IPS DF 4.7 (cell line): ENCODE data around the gene CACNA2D1.

ENCODE experiments used
- DNase-seq: peaks from one replicate; pipeline ENCODE4 v3.0.0-alpha.2; 2013; ENCODE audit warnings: low spot score; ENCODE audit errors: extremely low read depth

CACNA2D1 gene

DNA sequence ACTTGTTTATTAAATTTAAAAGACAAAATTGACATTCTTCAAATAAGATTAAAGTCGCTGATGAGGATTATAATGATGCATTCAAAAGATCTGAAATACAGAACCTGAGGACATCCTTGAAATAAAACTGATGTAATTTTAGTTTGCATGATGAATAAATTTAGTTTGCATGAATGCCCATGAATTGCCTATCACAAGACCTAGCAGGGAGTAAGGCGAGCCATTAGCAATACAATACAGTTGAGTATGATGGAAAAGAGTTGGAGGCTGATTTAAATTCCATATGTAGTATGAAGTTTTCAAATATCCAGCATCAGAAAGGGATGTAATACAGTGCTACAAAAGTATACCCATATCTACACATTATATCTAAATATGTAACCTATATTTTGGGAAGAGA, 321.3 kb downstream of the CACNA2D1 start:
- no peak for DNase-seq

DNA sequence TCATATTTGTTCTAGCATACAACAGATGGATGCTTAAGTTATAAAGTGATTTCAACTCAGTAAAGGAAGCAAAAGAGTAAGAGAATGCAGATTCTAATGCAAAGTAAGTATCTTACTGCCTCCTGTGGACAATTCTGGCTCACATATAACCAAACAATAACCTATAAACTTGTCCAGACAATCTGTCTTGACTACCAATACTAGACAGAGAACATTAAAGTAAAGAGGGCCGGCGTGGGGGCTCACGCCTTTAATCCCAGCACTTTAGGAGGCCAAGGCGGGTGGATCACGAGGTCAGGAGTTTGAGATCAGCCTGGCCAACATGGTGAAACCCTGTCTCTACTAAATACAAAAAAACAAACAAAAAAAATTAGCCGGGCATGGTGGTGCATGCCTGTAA, 329.3 kb downstream of the CACNA2D1 start:
- DNase-seq = no peak

DNA sequence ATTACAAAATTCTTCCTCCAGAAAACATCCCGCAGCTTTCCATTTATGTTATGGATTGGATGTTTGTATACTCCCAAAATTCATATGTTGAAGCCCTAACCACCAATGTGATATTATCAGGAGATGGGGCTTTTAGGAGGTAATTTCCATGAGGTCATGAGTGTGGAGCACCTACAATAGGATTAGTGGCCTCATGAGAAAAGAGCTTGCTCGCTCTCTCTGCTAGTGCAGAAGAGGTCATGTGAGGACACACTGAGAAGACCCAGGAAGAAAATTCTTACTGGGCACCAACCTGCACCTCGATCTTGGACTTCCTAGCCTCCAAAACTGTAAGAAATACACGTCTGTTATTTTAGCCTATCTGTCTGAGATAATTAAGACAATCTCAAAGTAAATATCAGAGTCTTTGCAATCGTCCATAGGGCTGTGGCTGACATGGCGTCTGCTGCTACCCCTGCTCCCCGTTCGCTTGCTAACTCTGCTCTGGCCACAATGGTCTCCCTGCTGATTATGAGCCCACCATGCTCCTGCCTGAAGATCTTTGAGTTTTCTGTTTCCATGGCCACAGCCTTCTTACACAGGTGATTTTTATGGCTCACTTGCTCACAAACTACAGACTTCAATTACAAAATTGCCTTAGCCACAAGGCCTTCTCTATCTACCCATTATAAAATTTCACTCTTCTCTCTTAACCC, 333.3 kb downstream of the CACNA2D1 start:
- DNase-seq = no peak

DNA sequence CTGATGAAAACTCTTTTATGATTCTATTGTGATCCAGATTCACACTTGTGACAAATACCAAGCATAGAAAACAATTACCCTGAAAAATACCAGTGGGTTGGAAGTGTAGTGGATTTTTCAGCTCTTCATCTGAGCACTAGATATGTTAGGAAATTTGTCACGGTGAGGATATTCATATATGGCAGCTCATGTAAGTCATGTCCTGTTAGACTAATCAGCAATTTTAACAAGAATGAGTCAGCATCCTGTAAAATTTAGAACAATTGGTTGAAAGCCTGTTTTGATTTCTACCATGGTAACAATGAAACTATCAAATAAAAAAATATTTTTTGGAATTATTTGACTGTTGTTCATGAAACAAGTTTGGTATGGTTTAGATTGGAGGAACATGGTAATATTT, 334.3 kb downstream of the CACNA2D1 start:
- DNase-seq = no peak

DNA sequence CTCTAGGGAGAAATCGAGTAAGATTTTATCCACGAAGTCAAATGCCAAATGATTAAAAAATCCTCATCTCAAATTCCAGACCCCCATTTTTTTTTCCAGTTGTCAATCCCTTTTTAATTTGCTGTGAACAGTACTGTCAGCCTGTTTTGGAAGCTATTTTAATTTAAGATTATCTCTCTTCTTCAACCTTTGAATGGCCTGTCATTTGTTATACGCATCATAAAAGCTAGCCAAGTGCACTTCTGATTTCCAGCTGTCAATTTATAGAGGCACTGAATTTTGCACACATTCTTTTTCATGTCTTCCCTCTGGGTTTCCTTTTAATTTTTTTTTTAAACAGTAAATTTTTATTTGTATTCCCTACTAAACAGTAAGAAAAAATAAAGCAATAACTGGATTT, 337.4 kb downstream of the CACNA2D1 start:
- no peak for DNase-seq

DNA sequence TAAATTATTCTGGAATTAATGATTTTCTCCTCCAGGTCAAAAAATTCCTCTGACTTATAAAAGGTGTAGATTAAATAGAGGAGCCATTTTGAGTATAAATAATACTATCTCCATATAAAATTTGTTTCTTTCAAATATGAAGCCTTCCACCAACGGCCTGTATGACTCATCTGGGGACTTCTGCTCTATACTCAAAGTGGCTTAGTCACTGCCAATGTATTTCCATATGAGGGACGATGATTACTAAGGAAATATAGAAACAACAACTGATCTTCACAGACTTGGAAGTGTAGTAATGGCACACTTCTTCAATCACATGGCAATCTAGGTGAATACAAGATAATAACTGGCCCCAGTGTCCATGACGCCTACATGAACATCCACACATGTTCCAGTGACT, 338.1 kb downstream of the CACNA2D1 start:
- DNase-seq = no peak

DNA sequence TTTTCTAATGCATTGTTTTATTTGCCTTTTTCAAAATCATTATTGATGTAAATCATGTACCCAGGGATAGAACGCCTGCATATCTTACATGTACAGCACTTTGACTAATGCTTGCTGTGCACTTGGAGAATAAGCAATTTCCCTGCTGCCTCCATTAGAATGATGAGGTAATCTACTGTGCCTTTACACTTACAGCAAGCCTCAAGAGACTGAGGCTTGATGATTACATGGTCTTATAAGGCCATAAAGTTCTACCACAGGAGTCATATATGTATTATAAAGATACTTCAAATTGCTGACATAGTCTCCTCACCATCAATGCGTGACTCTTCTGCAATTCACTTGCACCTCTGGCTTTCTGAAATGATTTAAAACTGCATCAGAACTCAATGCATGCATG, 345.2 kb downstream of the CACNA2D1 start:
- DNase-seq = no peak

DNA sequence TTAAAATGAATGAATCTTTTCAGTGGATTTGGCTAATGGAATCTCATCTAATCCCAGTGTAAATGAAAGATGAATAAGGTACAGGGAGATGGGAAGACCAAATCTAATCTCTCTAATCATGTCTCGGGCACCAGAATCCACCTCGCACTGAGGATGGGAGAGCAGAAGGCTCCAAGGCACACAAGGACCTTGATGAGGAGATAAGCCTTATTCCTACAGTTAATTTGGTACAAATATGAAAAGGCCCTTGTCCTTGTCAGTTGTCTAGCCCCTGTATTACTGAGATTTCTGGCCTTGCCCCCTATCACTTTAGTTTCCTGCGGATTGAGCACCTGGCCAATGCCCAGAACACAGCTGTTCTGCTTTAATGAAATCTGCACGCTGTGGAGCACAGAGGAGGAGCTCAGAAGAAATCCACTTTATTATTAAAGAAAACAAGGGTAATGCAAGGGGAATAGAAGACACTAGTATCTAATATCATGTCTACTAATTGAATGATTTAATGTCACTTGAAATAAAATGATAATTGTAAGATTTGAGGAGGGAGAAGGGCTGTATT, 352.4 kb downstream of the CACNA2D1 start:
- DNase-seq = no peak

DNA sequence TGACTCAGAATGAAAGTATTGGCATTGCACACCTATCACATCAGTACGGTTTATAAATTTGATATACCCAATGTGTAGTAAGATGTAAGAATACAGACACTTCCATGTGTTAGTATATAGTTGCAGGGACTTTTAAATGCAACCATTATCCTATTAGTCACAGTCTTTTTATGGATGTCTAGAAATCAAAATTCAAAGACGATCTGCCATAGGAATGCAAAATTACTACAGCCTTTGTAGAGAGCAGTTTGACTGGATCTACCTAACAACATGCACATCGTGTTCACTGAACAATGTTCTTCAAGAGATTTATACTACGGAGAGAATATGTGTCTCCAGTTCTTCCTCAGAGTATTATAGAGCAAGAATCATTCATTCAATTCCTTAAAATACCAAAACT, 356.5 kb downstream of the CACNA2D1 start:
- no peak for DNase-seq

DNA sequence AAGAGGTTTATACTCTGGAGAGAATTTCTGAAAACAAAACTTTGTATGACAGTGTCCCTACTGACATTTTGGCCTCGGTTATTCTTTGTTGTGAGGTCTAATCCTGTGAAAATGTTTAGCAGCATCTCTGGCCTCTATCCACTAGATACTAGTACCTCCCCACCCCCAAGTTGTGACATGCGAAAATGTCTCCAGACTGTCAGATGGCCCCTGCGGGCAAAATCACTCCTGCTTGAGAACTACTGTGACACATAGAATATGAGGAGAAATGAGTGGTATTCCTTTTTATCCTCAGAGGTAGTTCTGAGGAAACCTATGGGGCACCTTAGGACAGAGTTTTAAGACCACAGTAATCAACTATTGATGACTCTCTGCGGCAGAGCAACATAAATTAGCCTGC, 358.5 kb downstream of the CACNA2D1 start:
- no peak for DNase-seq

DNA sequence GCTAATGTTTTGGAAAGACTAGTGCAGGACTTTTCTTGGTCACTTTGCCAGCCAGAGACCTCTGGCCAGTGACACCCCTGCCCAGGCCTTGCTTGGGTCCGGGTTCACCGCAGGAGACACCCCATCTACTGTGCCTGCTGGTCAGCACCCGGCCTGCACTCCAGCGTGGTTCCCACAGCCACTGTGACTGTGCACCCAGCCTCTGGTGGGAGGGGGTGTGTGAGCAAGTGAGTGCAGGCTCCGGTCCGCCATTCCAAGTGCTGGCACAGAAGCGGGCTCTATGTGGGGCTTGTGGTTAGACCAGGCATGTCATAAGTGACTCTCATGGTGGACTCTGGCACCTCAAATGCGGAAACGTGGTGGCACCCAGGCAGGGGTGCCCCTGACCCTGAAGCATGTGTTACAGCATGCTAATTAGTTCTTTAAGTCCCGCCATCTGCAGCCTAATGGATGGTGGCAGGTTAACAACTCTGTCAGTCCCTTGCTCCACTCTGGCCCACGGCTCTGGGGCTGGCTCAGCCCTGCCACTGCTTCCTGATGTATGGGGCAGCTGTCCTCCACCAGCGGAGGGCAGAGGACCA, 361.8 kb downstream of the CACNA2D1 start:
- no peak for DNase-seq

DNA sequence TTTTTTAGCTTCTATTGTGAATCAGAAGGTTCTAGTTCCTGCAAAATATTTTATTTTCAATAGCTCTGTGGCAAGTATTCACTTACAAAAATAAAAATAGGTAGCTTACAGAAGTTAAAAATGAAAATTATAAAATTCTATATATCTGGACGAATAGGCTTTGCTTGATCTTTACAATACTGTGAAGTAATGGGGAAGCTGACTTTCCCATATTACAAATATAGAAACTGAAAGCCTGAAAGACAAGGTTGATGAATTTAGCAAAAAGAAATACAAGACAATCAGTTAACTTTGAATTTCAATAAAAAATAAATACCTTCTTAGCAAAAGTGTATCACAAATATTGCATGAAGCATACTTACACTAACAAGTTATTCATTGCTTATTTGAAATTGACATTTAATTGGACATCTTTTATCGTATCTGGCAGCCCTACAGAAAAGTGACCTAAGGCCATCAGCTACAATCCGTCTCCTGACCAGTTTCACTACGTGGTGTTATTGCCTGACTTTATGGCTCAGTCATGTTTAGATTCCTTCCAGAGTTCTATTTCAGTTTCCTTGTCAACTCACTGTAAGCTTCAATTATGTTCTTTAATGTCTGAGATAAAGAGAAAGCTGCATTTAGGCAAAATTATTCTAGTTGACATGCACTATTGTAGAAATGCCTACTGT, 363.2 kb downstream of the CACNA2D1 start:
- DNase-seq = no peak

DNA sequence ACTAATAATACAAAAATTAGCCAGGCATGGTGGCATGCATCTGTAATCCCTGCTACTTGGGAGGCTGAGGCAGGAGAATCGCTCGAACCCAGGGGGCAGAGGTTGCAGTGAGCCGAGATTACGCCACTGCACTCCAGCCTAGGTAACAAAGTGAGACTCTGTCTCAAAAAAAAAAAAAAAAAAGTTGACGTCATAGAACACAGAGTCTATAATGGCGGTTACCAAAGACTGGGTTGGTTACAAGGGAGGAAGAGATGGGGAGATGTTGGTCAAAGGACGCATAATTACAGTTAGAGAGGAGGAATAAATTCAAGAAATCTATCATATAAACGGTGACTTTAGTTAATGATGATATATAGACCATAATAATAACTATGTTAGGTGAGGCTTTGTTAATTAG, 364.1 kb downstream of the CACNA2D1 start:
- no peak for DNase-seq

DNA sequence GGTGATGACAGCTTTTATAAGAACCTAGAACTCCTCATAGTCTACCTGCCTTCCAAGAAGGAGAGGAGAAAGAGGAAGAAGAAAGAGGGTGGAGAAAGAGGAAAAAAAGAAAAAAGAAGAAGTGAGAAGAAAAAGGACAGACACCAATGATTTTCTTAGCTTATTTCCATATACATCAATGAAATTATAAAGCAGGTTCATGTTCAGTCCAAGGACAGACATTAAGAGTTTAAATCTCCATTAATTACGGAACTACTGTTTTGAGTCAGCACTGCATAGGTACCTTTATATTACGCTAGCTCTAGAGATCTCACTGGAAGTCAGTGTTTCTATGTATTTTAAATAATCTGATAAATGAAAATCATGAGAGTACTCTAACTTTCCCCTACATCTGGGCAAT, 364.8 kb downstream of the CACNA2D1 start:
- DNase-seq = no peak

DNA sequence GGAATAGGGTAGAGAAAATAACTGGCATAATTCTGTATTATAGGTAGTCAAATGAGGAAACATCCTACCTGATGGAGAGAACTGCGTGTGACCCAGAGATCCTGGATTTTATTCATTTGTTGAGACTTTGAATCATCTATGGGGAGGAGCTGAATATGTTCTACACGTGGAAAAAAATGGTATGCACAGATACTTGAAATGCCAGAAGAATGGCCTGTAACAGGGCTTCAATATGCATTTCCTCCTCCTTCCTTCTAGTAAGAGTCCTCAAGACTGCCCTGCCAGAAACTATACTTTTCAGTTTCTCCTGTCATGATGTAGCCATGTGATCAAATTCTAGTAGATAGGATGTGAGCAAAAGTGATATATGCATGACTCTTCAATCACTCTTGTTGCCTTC, 372.1 kb downstream of the CACNA2D1 start:
- no peak for DNase-seq

DNA sequence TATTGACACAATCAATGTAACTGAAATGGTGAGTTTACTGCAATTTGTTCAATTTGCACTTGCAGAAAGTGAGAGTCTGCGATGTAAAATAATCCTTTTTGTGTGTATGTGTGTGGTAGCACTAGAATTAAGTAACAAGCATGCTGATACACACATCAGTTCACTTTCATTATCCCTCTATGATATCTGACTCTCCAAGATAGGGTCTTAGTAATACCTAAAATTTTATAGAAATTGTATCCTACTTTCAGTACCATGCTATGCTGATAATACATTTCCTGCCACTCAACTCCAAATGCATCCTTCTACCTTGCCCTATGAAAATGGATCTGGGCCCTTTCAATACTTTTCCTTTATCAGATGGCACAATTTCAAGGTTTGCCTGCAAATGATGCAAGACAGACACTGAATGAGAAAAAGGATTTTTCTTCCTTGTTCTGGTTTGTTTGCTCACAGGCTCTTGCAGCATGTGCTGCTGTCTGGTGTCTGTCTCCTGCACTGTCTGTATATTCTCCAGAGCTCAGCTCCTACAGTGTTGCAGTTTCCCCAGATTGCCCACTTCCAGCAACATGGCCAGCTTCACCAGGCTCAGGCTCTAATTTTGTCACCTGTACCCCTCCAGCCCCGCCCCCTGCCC, 375.8 kb downstream of the CACNA2D1 start:
- DNase-seq = no peak

DNA sequence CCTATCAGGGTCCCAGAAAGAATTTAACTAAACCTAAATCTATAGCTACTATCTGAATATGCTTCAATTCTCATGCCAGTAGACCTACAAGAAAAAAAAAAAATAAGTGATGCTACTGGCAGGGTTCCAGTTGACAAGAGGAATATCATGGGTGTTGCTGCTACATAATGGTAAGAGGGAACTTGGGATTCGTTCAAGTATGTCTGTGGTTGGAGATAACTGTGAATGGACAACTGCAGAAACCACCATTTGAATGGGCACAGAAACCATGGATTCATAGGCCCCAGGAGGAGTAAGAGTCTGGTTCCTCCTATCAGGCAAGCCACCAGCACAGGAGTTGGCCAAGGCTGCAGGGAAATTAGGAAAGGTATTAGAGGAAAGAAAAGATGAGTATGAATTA, 386.1 kb downstream of the CACNA2D1 start:
- no peak for DNase-seq

DNA sequence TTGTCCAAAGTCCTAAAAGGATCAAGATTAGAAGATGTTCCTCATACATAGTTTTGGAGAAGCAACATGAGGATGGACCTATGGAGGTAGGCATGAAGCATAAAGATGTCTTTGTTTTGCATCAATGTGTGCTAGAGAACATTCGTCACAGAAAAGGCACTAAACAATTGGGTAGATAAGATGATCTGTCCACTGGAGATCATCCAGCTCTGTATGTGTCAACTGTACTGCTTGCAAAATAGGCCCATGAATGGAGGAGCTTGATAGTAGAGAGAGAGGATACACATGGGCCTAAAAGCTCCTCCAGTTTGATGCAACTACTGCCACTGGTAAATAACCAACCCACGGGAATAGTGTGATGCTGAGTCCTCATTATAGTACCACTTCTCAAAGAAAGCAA, 387.3 kb downstream of the CACNA2D1 start:
- no peak for DNase-seq

DNA sequence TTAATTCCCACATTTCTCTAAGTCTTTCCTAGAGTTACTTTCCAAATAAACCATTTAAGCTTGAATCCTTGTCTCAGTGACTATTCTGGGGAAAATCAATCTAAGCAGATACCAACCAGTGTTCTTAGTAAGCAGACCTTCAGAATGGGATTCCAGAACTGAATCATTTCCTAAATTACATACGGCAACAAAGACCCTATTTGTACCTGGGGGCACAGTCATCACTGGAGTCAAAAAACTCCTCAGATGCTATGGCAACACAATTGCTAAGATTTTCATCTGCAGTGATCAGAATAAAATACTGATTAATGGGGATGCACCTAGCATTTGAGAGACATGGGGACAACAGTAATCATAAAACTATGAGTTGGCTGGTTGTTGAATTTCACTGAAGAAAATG, 389.0 kb downstream of the CACNA2D1 start:
- DNase-seq = no peak

DNA sequence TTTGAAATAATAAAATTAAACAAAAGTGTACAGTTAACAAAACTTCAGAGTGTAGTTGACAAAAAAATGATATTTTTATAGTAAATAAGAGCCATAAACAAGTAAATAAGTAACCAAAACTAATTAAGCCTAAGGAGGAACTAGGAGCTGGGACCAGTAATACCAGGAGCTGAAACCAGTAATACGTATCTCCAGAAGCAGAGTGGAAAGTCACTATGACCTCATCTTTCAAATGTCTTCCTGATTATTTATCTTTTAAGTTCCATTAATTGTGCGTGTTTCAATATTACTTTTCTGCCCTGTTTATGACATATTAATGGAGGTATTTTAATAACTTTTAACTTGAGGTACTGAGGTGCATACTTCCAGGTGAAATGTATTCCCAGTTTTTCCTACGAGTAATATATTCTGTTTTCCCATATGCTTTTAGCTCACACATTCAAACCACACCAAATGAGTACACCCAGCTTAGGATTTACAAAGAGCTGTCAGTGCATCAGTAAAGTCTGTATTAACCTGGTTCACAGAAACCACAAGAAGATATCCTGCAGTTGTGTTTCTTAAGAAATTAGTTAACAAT, 390.0 kb downstream of the CACNA2D1 start:
- no peak for DNase-seq

DNA sequence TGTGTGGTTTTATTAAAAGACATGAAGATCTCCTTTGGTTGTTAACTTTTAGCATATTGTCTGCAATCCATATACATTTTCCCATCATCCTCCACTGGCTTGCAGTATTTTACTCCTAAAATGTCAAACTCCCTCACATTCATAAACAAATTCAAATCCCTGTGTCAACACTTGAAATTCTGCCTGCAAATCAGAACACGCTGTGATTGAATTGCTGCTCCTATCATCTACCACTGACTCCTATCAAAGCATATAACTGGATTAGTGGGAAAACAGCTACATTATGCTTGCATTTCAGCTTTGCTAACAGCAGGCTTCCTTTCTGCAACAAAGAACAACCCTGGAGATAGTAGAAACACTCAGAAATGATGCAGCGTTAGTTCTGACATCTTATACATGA, 392.0 kb downstream of the CACNA2D1 start:
- no peak for DNase-seq

DNA sequence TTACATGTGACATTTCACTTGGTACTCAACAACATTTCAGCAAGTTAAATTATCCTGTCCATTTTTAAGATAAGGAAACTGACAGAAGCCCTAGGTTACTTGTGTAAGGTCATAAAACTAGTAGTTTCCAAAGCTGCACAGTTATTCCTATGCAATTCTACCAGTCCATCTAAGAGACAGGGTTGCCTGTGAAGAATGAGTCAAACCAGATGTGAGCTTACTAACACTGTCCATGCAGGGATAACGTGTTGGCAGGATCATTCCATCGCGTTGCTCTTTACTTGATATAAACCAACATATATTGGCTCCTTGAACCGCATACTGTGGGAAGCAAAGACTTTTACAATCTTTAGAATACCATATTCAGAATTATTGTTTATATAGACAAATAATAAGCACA, 392.8 kb downstream of the CACNA2D1 start:
- no peak for DNase-seq
